Gastrocnemius medialis (tissue), 4 donors: ENCODE data around the gene GLI3.

ENCODE experiments used
- POLR2A ChIP-seq, 2 donors: fragments of 450-650 bp; IDR thresholded peaks; one replicate each; pipeline ENCODE4 v1.6.1; 2017; ENCODE audit warnings: antibody characterized with exemption in 2 of 2, mild to moderate bottlenecking in 2 of 2, moderate library complexity in 2 of 2
- TF ChIP-seq, protein P1 (sequence below), 5 experiments: fragments of 450-650 bp in 3 of 5; fragments of 200-600 bp in 2 of 5; sonication (generic) in 2 of 5; IDR thresholded peaks in 4 of 5; conservative IDR thresholded peaks in 1 of 5; 1 replicate in 4 of 5; 2 replicates in 1 of 5; pipeline ENCODE4 v1.5.1; 2016 to 2019; ENCODE audit warnings: antibody characterized with exemption in 5 of 5, mild to moderate bottlenecking in 3 of 5, moderate library complexity in 3 of 5

DNA sequence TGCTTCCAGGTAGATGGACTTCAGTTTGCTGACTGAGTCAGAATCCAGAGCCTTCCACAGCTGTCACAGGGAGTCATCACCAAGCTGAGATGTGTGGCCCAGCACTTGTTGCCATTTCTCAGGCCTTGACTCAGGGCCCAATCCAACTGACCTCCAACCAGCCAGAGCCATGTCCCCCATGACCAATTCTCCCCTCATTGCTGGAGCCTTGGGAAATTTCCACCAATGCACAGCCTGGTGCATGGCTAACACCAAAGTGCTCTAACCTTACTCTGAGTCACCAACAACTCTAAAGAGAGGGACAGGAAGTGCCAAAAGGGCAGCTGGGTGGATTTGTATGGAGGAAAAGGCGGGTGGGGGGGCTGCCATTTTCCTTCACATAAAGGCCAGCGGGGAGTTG is 13.4 kb upstream of the GLI3 start:
- TF ChIP-seq, protein P1, sequence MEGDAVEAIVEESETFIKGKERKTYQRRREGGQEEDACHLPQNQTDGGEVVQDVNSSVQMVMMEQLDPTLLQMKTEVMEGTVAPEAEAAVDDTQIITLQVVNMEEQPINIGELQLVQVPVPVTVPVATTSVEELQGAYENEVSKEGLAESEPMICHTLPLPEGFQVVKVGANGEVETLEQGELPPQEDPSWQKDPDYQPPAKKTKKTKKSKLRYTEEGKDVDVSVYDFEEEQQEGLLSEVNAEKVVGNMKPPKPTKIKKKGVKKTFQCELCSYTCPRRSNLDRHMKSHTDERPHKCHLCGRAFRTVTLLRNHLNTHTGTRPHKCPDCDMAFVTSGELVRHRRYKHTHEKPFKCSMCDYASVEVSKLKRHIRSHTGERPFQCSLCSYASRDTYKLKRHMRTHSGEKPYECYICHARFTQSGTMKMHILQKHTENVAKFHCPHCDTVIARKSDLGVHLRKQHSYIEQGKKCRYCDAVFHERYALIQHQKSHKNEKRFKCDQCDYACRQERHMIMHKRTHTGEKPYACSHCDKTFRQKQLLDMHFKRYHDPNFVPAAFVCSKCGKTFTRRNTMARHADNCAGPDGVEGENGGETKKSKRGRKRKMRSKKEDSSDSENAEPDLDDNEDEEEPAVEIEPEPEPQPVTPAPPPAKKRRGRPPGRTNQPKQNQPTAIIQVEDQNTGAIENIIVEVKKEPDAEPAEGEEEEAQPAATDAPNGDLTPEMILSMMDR (IDR thresholded peaks at IDR 0.05 in 4 of 5, conservative IDR thresholded peaks at IDR 0.05 in 1 of 5), result no peak
- TF ChIP-seq POLR2A (IDR thresholded peaks at IDR 0.05), result no peak
